Thyroid gland (tissue), 4 donors: Measurements from ENCODE around the gene RNU2-63P. TPM values are rescaled to one million over a fixed set of nuclear protein-coding genes. Genes with fewer than 3 reads are reported as not detected.
"Not testable (repeated sequence)": the region's sequence is repeated elsewhere in the genome, so short reads cannot be mapped to it uniquely, and the experiment has no call there.

Experiments
- DNase-seq, 2 donors: peaks; one replicate each; pipeline ENCODE4 v3.0.0-alpha.2; 2019
- H3K27ac ChIP-seq, 3 donors: fragments of 200-600 bp; sonication (generic); 1 replicate in 2 of 3; 2 replicates in 1 of 3; pipeline ENCODE4 v1.5.1; 2016 to 2019; ENCODE audit warnings: mild to moderate bottlenecking in 1 of 3, moderate library complexity in 1 of 3
- H3K27me3 ChIP-seq: fragments of 200-600 bp; sonication (generic); one replicate; pipeline ENCODE4 v1.5.1; 2019
- H3K36me3 ChIP-seq, 2 donors: fragments of 200-600 bp; sonication (generic); one replicate each; pipeline ENCODE4 v1.5.1; 2016 to 2019
- H3K4me1 ChIP-seq, 2 donors: fragments of 200-600 bp; sonication (generic); one replicate each; pipeline ENCODE4 v1.5.1; 2017 to 2019
- H3K4me3 ChIP-seq, 3 donors: fragments of 200-600 bp; sonication (generic); replicated peaks in 1 of 3; 1 replicate in 2 of 3; 2 replicates in 1 of 3; pipeline ENCODE4 v1.5.1; 2016; ENCODE audit warnings: mild to moderate bottlenecking in 1 of 3
- H3K9me3 ChIP-seq: fragments of 200-600 bp; sonication (generic); one replicate; pipeline ENCODE4 v1.5.1; 2017
- CTCF ChIP-seq, 6 experiments: fragments of 200-600 bp in 3 of 6; fragments of 450-650 bp in 3 of 6; sonication (generic) in 3 of 6; IDR thresholded peaks; one replicate each; pipeline ENCODE4 v1.5.1; 2016 to 2019; ENCODE audit warnings: antibody characterized with exemption in 6 of 6, mild to moderate bottlenecking in 2 of 6, inconsistent platforms in 1 of 6, moderate library complexity in 1 of 6
- POLR2A ChIP-seq, 2 donors: fragments of 450-650 bp; IDR thresholded peaks; one replicate each; pipeline ENCODE4 v1.6.1; 2017; ENCODE audit warnings: antibody characterized with exemption in 2 of 2, mild to moderate bottlenecking in 2 of 2, moderate library complexity in 1 of 2
- WGBS, 2 donors: methylation state at CpG; one replicate each; pipeline ENCODE4 v1.1.5; 2017; 5-methylcytosine and 5-hydroxymethylcytosine counted together
- intact Hi-C: fragments of 100-400 bp; cut with DNase I; formaldehyde crosslinking; loops from one replicate; pipeline ENCODE4 v1.15.1; 2023
- small RNA-seq: library from RNA; depleted of rRNA; stranded (forward); fragments of <200 nt; gene quantifications from one replicate; pipeline ENCODE3, GENCODE V24; 2016
- total RNA-seq, 4 donors: library from RNA; depleted of rRNA; stranded (reverse); fragments of >200 nt; gene quantifications; one replicate each; pipeline ENCODE4 v1.2.3, GENCODE V29; 2016

The RNU2-63P gene
- total RNA-seq, 4 donors from 2014 or later: not detected

GRCh38 chr2:87996570-87996969 is 19.8 kb downstream of the RNU2-63P start:
- Histone ChIP-seq H3K27ac (no peak overlapping the region), H3K27me3 (no peaks in the 10 kb centered on the region), H3K4me3 (no peak overlapping the region), H3K9me3 (no peaks in the 10 kb centered on the region), H3K4me1 (no peaks in the 10 kb centered on the region), H3K36me3 (no peaks in the 10 kb centered on the region)
- 84 to 86% methylated on average over 6 of the region's 6 CpGs for WGBS, 2 donors
- no peak for TF ChIP-seq POLR2A (IDR thresholded peaks at IDR 0.05)
- intact Hi-C loops: no loop called here
- DNase-seq: no peak

GRCh38 chr2:87995756-87996155 is 20.6 kb downstream of the RNU2-63P start:
- H3K27ac ChIP-seq: no peak overlapping the region
- DNase-seq: no peak
- 72 to 96% methylated on average over 1 of the region's 1 CpG for WGBS, 2 donors
- intact Hi-C loops: no loop called here
- TF ChIP-seq POLR2A (IDR thresholded peaks at IDR 0.05): no peak
- TF ChIP-seq CTCF (IDR thresholded peaks at IDR 0.05): no peak
- no peaks in the 10 kb centered on the region for H3K27me3 ChIP-seq
- no peaks in the 10 kb centered on the region for H3K9me3 ChIP-seq
- no peaks in the 10 kb centered on the region for H3K4me1 ChIP-seq
- H3K4me3 ChIP-seq: no peak overlapping the region
- no peaks in the 10 kb centered on the region for H3K36me3 ChIP-seq

- H3K4me3 ChIP-seq, DNase-seq, intact Hi-C loops, H3K27me3 ChIP-seq, H3K36me3 ChIP-seq, H3K27ac ChIP-seq, H3K4me1 ChIP-seq, H3K9me3 ChIP-seq: not testable (repeated sequence)
- WGBS, 2 donors: 71 to 82% methylated on average over 7 of the region's 7 CpGs
Observed at GRCh38 chr2:87994304-87994850, 22.0 kb downstream of the RNU2-63P start.

GRCh38 chr2:87992569-87992968 is 23.8 kb downstream of the RNU2-63P start:
- intact Hi-C loops, H3K27me3 ChIP-seq, H3K27ac ChIP-seq, H3K4me3 ChIP-seq, H3K4me1 ChIP-seq, H3K36me3 ChIP-seq, H3K9me3 ChIP-seq, DNase-seq: not testable (repeated sequence)
- WGBS, 2 donors: 3 to 20% methylated on average over 1 to 3 of the region's 3 CpGs

- H3K4me3 ChIP-seq, DNase-seq, intact Hi-C loops, H3K4me1 ChIP-seq, H3K27ac ChIP-seq, H3K9me3 ChIP-seq, H3K27me3 ChIP-seq, H3K36me3 ChIP-seq: not testable (repeated sequence)
- no CpG with 5 or more reads among the region's 1 CpG for WGBS, 2 donors
Observed at GRCh38 chr2:87987473-87987872, 28.9 kb downstream of the RNU2-63P start.

GRCh38 chr2:87985902-87986301 is 30.4 kb downstream of the RNU2-63P start:
- H3K4me1 ChIP-seq, H3K27ac ChIP-seq, H3K27me3 ChIP-seq, H3K9me3 ChIP-seq, DNase-seq, H3K4me3 ChIP-seq, intact Hi-C loops, H3K36me3 ChIP-seq: not testable (repeated sequence)
- WGBS, 2 donors: 50 to 100% methylated on average over 1 to 5 of the region's 5 CpGs

- H3K36me3 ChIP-seq, H3K9me3 ChIP-seq, DNase-seq, H3K4me3 ChIP-seq, H3K27me3 ChIP-seq, intact Hi-C loops, H3K27ac ChIP-seq, H3K4me1 ChIP-seq: not testable (repeated sequence)
- WGBS, 2 donors: no CpG with 5 or more reads among the region's 3 CpGs
Observed at GRCh38 chr2:87981182-87981581, 35.2 kb downstream of the RNU2-63P start.

- H3K4me3 ChIP-seq, H3K27me3 ChIP-seq, intact Hi-C loops, DNase-seq, H3K36me3 ChIP-seq, H3K9me3 ChIP-seq, H3K4me1 ChIP-seq, H3K27ac ChIP-seq: not testable (repeated sequence)
- no CpG with 5 or more reads among the region's 17 CpGs for WGBS, 2 donors
Observed at GRCh38 chr2:87972385-87972784, 44.0 kb downstream of the RNU2-63P start.

Small RNA genes lying within 50 kb of the gene (small RNA-seq; reads per million reads assigned to genes)
- gene RNU2-63P: not detected

Other genes with a start within 250 kb of the RNU2-63P start
- gene RGPD2, start 190.8 kb downstream of the RNU2-63P start, total RNA-seq: 1 to 10 TPM; 2.1 to 5.5 (median 2.9) TPM
- gene KRCC1, start 39.2 kb upstream of the RNU2-63P start, total RNA-seq: 10 to 100 TPM; 29.4 to 44.6 (median 35.9) TPM
- not detected for gene SMYD1, start 51.3 kb upstream of the RNU2-63P start, total RNA-seq
- not detected for gene FABP1, start 111.5 kb upstream of the RNU2-63P start, total RNA-seq
- 10 to 100 TPM in 3 of 4 donors, 1 to 10 TPM in 1; 4.5 to 45.7 (median 35.8) TPM for gene THNSL2, start 153.8 kb upstream of the RNU2-63P start, total RNA-seq